ENCODE measurements around the gene NECTIN4.
A peak's percentile ranks its signal among the peaks of the same experiment; 100 is the strongest.
"Not testable (repeated sequence)": the region's sequence is repeated elsewhere in the genome, so short reads cannot be mapped to it uniquely, and the experiment has no call there.

The NECTIN4 gene

DNA sequence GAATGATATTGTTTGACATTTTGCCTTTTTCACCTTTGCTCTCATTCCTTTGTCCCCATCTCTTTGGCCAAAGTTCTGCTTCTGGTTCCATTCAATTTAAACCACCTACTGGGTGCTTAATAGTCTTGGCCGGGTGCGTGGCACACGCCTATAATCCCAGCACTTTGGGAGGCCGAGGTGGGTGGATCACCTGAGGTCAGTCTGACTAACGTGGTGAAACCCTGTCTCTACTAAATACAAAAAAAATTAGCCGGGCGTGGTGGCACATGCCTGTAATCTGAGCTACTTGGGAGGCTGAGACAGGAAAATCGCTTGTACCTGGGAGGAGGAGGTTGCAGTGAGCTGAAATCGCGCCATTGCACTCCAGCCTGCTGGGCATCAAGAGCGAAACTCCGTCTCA is 66.9 kb downstream of the NECTIN4 start:
- not testable (repeated sequence) for DNase-seq (ENCODE audit: low read depth in 2 of 2)

DNA sequence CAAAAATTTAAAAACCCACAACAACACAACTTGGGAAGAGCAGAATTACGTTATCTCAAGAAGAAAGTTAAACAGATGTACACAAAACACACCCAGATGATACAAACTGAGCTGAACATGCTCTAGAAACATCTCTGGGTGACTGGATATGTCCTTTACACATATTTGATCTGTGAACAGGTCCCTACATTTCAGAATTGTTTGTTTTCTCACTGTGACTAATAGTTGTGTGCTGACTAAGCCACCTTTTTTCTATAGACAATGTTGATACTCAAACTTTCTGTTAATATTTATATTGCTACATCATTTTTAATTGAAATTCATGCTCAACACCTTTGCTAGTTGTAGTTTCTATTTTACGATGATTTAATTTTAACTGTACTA is 67.4 kb downstream of the NECTIN4 start:
- DNase-seq (ENCODE audit: low read depth in 2 of 2) = no peak

GRCh38 chr1:161021165-161021969 is 68.0 kb downstream of the NECTIN4 start:
- DNase-seq (ENCODE audit: low read depth in 2 of 2) = peak; percentile 75 to 80

All from stimulated activated CD4-positive, alpha-beta T cell treated with anti-CD3 and anti-CD28 coated beads, Interleukin-4, amount 100 ng/mL, for 48 hours (primary cell).